ENCODE results near the gene IRF2BP2.

IRF2BP2 gene

GRCh38 chr1:234634387-234634786 is 24.4 kb upstream of the IRF2BP2 start:
- DNase-seq (ENCODE audit: low read depth) = no peak

- DNase-seq (ENCODE audit: low read depth) = no peak
Observed at GRCh38 chr1:234633246-234634003, 23.4 kb upstream of the IRF2BP2 start.

- DNase-seq (ENCODE audit: low read depth) = no peak
Observed at GRCh38 chr1:234632225-234632624, 22.2 kb upstream of the IRF2BP2 start.

GRCh38 chr1:234631721-234632125 is 21.7 kb upstream of the IRF2BP2 start:
- no peak for DNase-seq (ENCODE audit: low read depth)

- DNase-seq (ENCODE audit: low read depth) = no peak
Observed at GRCh38 chr1:234629026-234629425, 19.0 kb upstream of the IRF2BP2 start.

- no peak for DNase-seq (ENCODE audit: low read depth)
Observed at GRCh38 chr1:234628089-234628488, 18.1 kb upstream of the IRF2BP2 start.

- no peak for DNase-seq (ENCODE audit: low read depth)
Observed at GRCh38 chr1:234627009-234627950, 17.3 kb upstream of the IRF2BP2 start.

- DNase-seq (ENCODE audit: low read depth) = no peak
Observed at GRCh38 chr1:234626391-234626790, 16.4 kb upstream of the IRF2BP2 start.

- DNase-seq (ENCODE audit: low read depth) = no peak
Observed at GRCh38 chr1:234624724-234625117, 14.7 kb upstream of the IRF2BP2 start.

GRCh38 chr1:234621657-234622335 is 11.8 kb upstream of the IRF2BP2 start:
- DNase-seq (ENCODE audit: low read depth) = no peak

GRCh38 chr1:234621127-234621468 is 11.1 kb upstream of the IRF2BP2 start:
- DNase-seq (ENCODE audit: low read depth) = no peak

- no peak for DNase-seq (ENCODE audit: low read depth)
Observed at GRCh38 chr1:234620272-234621126, 10.5 kb upstream of the IRF2BP2 start.

- no peak for DNase-seq (ENCODE audit: low read depth)
Observed at GRCh38 chr1:234619794-234620247, 9.8 kb upstream of the IRF2BP2 start.

GRCh38 chr1:234619071-234619480 is 9.1 kb upstream of the IRF2BP2 start:
- no peak for DNase-seq (ENCODE audit: low read depth)

- DNase-seq (ENCODE audit: low read depth) = no peak
Observed at GRCh38 chr1:234618737-234619049, 8.7 kb upstream of the IRF2BP2 start.

- no peak for DNase-seq (ENCODE audit: low read depth)
Observed at GRCh38 chr1:234617986-234618736, 8.2 kb upstream of the IRF2BP2 start.

- DNase-seq (ENCODE audit: low read depth) = no peak
Observed at GRCh38 chr1:234617131-234617985, 7.4 kb upstream of the IRF2BP2 start.

GRCh38 chr1:234616644-234617043 is 6.7 kb upstream of the IRF2BP2 start:
- no peak for DNase-seq (ENCODE audit: low read depth)

- DNase-seq (ENCODE audit: low read depth) = no peak
Observed at GRCh38 chr1:234614081-234614489, 4.1 kb upstream of the IRF2BP2 start.
